ENCODE data around the gene PLAAT3. TPM values are rescaled to one million over a fixed set of nuclear protein-coding genes. Genes with fewer than 3 reads are reported as not detected.
"Not testable (repeated sequence)": the region's sequence is repeated elsewhere in the genome, so short reads cannot be mapped to it uniquely, and the experiment has no call there.

PLAAT3 gene
- polyA plus RNA-seq, 1 of the 3 experiments (the other 2 are of a cell fraction), result 44.0 TPM

GRCh38 chr11:63551091-63551888 lies 62.9 kb downstream of the PLAAT3 start:
- no peak overlapping the region for H3K4me3 ChIP-seq (ENCODE audit: low read depth in 2 of 2, low read length in 1 of 2)
- H4K20me1 ChIP-seq (ENCODE audit: insufficient read depth), result no peaks in the 10 kb centered on the region
- no peaks in the 10 kb centered on the region for H3K4me1 ChIP-seq (ENCODE audit: control insufficient read depth in 1 of 2, insufficient read depth in 2 of 2, low read depth in 1 of 2, low read length in 1 of 2)
- H3K27ac ChIP-seq (ENCODE audit: low read depth in 2 of 2, low read length in 1 of 2), result no peak overlapping the region
- TF ChIP-seq PBX3 (IDR thresholded peaks at IDR 0.05) (no peak), NFIC (IDR thresholded peaks at IDR 0.05; ENCODE audit: borderline replicate concordance) (no peak), CTCF (IDR thresholded peaks at IDR 0.05) (no peak), USF1 (IDR thresholded peaks at IDR 0.05; ENCODE audit: borderline replicate concordance, low read depth) (no peak), USF2 (IDR thresholded peaks at IDR 0.05; ENCODE audit: borderline replicate concordance, low read depth, low read length) (no peak), TEAD4 (IDR thresholded peaks at IDR 0.05; ENCODE audit: borderline replicate concordance, insufficient read depth) (no peak)
- DNase-seq, result no peak
- no peak overlapping the region for H3K4me2 ChIP-seq
- no peaks in the 10 kb centered on the region for H3K9me2 ChIP-seq
- no peaks in the 10 kb centered on the region for H3K27me3 ChIP-seq (ENCODE audit: insufficient read depth)
- 85% methylated on average over 26 of the region's 27 CpGs for whole genome bisulfite sequencing (ENCODE audit: low lambda C conversion rate)
- ChIA-PET POLR2A (no interaction called here), CTCF (no interaction called here)
- no peak overlapping the region for H3K9ac ChIP-seq
- no peaks in the 10 kb centered on the region for H3K36me3 ChIP-seq (replicated peaks in 1 of 2; ENCODE audit: control insufficient read depth in 1 of 2, insufficient read depth in 2 of 2, low read length in 1 of 2)
- H3K9me3 ChIP-seq, result no peaks in the 10 kb centered on the region
- H3F3A ChIP-seq (replicated peaks; ENCODE audit: insufficient read depth), result no peaks in the 10 kb centered on the region
- H3K79me2 ChIP-seq (ENCODE audit: insufficient read depth), result no peaks in the 10 kb centered on the region
- H2AFZ ChIP-seq (ENCODE audit: low read depth), result no peak overlapping the region

- 67% methylated on average over 10 of the region's 31 CpGs for WGBS (ENCODE audit: low lambda C conversion rate)
- H3K36me3 ChIP-seq (replicated peaks in 1 of 2; ENCODE audit: control insufficient read depth in 1 of 2, insufficient read depth in 2 of 2, low read length in 1 of 2); CTCF ChIA-PET; H3K4me1 ChIP-seq (ENCODE audit: control insufficient read depth in 1 of 2, insufficient read depth in 2 of 2, low read depth in 1 of 2, low read length in 1 of 2); DNase-seq; POLR2A ChIA-PET; H3K79me2 ChIP-seq (ENCODE audit: insufficient read depth); H3K4me3 ChIP-seq (ENCODE audit: low read depth in 2 of 2, low read length in 1 of 2); H3F3A ChIP-seq (replicated peaks; ENCODE audit: insufficient read depth); H3K9me2 ChIP-seq; H3K9ac ChIP-seq; H2AFZ ChIP-seq (ENCODE audit: low read depth); H3K27me3 ChIP-seq (ENCODE audit: insufficient read depth); H3K4me2 ChIP-seq; H3K27ac ChIP-seq (ENCODE audit: low read depth in 2 of 2, low read length in 1 of 2); H3K9me3 ChIP-seq; H4K20me1 ChIP-seq (ENCODE audit: insufficient read depth): not testable (repeated sequence)
These were observed 64.0 kb downstream of the PLAAT3 start for GRCh38 chr11:63550156-63550700.
